Measurements from ENCODE around the gene BMAL1.
"Not testable (repeated sequence)": the region's sequence is repeated elsewhere in the genome, so short reads cannot be mapped to it uniquely, and the experiment has no call there.

- not testable (repeated sequence) for TF ChIP-seq CTCF (IDR thresholded peaks at IDR 0.05 in 4 of 5, conservative IDR thresholded peaks at IDR 0.05 in 1 of 5); POLR2A (IDR thresholded peaks at IDR 0.05)
Measured at GRCh38 chr11:13398335-13398734, 120.7 kb downstream of the BMAL1 start.

Data from gastrocnemius medialis (tissue), 4 donors.